ENCODE results near the gene SATB1. TPM values are rescaled to one million over a fixed set of nuclear protein-coding genes. Genes with fewer than 3 reads are reported as not detected.

Gene SATB1
- total RNA-seq, 1 donor from 2014 or later = 831 TPM

DNA sequence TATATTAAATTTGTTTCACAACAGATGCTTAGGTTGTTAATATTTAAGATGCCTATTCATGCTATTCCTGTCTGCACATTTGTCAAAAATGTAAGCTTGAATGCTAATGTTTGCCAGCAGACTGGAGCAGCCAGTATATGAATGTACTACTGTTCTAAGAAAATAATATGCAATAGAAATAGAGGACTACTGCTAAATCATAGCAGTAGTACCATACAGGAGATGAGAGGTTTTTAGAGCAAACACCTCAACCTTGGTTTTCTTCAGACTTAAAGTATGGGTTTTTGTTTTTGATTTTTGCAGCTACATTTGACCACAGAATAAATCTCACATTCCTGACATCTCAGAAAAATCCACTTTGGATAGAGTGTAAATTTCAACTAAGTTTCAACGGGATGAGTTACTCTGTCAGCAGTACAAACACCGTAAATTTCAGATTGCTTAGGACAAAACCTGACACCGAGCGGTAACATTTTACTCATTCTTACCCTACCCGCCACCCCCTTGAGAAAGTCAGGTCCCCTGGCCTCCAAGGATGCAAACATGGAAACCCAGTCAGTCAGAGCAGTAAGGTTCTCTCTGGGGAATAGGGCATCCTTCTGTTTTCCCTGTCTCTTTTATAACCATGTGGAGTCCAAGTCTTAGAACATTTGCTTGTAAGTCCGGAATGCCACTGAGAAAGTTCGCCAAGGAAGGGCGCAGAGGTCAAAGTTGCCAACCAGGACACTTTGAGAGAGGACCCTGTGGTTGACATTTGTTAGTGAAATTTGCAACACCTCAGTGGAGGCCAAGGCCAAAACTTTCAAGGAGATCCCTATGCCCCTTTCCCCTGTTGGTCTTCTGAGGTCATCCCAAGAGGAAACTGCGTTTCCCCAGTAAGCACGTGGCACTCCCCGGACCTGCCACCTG, 17.9 kb upstream of the SATB1 start:
- Mint-ChIP-seq H3K27ac (peak overlapping the region; percentile 97), H3K4me3 (ENCODE audit: low read depth) (peak overlapping the region; percentile 97), H3K4me1 (ENCODE audit: low read depth) (peaks cover 31% of the 10 kb centered on the region), H3K27me3 (ENCODE audit: low read depth) (no peaks in the 10 kb centered on the region), H3K36me3 (ENCODE audit: low read depth) (peaks cover 89% of the 10 kb centered on the region), H3K9me3 (no peaks in the 10 kb centered on the region)
- intact Hi-C loops (cut with micrococcal nuclease) = loop anchor here (2.0 kb wide), 1 partner anchor 20 kb away; no protein-coding TSS in a partner anchor
- DNase-seq (ENCODE audit: low spot score) = no peak

- intact Hi-C loops (cut with micrococcal nuclease) = no loop called here
These were observed 16.4 kb upstream of the SATB1 start for GRCh38 chr3:18441551-18441950.

GRCh38 chr3:18440066-18440722, 15.1 kb upstream of the SATB1 start:
- H3K36me3 Mint-ChIP-seq (ENCODE audit: low read depth) = peaks cover 88% of the 10 kb centered on the region
- intact Hi-C loops (cut with micrococcal nuclease) = no loop called here
- peaks cover 20% of the 10 kb centered on the region for H3K4me1 Mint-ChIP-seq (ENCODE audit: low read depth)
- H3K9me3 Mint-ChIP-seq = no peaks in the 10 kb centered on the region
- peak overlapping the region; percentile 87 for H3K4me3 Mint-ChIP-seq (ENCODE audit: low read depth)
- peak overlapping the region; percentile 88 for H3K27ac Mint-ChIP-seq
- DNase-seq (ENCODE audit: low spot score) = no peak
- no peaks in the 10 kb centered on the region for H3K27me3 Mint-ChIP-seq (ENCODE audit: low read depth)

More at GRCh38 chr3:18441551-18441950, 16.4 kb upstream of the SATB1 start:
- peak overlapping the region; percentile 87 for H3K4me3 Mint-ChIP-seq (ENCODE audit: low read depth)
- no peaks in the 10 kb centered on the region for H3K27me3 Mint-ChIP-seq (ENCODE audit: low read depth)
- H3K4me1 Mint-ChIP-seq (ENCODE audit: low read depth) = peaks cover 21% of the 10 kb centered on the region
- H3K9me3 Mint-ChIP-seq = no peaks in the 10 kb centered on the region
- DNase-seq (ENCODE audit: low spot score) = no peak
- peak overlapping the region; percentile 88 for H3K27ac Mint-ChIP-seq
- H3K36me3 Mint-ChIP-seq (ENCODE audit: low read depth) = peaks cover 87% of the 10 kb centered on the region

DNA sequence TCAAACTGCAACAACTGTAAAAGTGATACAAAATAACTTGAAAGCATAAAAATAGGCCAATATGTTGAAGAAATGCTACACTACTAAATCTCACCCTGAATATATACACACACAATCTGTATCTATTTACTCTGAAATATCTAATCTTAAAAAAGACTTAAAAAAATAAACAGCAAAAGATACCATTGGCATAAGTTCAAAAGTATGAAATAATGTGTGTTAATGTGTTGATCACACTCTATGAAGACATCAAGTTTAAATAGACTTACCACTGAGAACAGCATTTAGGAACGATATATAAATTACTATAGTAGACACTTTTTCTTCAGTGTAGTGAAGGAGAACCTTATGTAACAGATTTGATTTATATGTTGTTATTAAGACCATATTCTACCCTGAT, 14.1 kb upstream of the SATB1 start:
- DNase-seq (ENCODE audit: low spot score) = no peak
- peaks cover 95% of the 10 kb centered on the region for H3K36me3 Mint-ChIP-seq (ENCODE audit: low read depth)
- no peaks in the 10 kb centered on the region for H3K27me3 Mint-ChIP-seq (ENCODE audit: low read depth)
- H3K4me1 Mint-ChIP-seq (ENCODE audit: low read depth) = peaks cover 22% of the 10 kb centered on the region
- H3K27ac Mint-ChIP-seq = peak overlapping the region; percentile 88
- H3K4me3 Mint-ChIP-seq (ENCODE audit: low read depth) = peak overlapping the region; percentile 87
- intact Hi-C loops (cut with micrococcal nuclease) = no loop called here
- no peaks in the 10 kb centered on the region for H3K9me3 Mint-ChIP-seq

DNA sequence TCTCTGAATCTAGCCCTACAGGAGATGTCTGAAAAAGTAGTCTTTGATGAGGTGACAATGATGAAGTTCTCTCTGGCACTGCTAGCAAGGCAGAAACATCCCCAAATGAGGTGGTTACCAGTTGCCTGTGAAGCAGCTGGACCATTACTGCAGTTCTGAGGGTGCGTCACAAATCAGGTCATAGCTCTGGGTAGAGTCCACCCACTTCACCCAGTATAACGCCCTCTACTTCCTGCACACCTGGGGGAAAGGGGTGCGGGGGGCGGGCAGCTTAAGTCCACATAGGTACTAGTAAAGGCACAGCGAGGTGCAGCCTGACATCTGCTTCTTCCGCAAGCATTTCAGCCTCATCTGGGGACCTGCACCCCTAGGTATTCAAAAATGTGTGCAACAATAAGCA, 13.4 kb upstream of the SATB1 start:
- intact Hi-C loops (cut with micrococcal nuclease) = no loop called here
- DNase-seq (ENCODE audit: low spot score) = peak; percentile 58
- Mint-ChIP-seq H3K36me3 (ENCODE audit: low read depth) (peaks cover 95% of the 10 kb centered on the region), H3K9me3 (no peaks in the 10 kb centered on the region), H3K27me3 (ENCODE audit: low read depth) (no peaks in the 10 kb centered on the region), H3K4me1 (ENCODE audit: low read depth) (peaks cover 22% of the 10 kb centered on the region), H3K4me3 (ENCODE audit: low read depth) (peak overlapping the region; percentile 87), H3K27ac (peak overlapping the region; percentile 88)

DNA sequence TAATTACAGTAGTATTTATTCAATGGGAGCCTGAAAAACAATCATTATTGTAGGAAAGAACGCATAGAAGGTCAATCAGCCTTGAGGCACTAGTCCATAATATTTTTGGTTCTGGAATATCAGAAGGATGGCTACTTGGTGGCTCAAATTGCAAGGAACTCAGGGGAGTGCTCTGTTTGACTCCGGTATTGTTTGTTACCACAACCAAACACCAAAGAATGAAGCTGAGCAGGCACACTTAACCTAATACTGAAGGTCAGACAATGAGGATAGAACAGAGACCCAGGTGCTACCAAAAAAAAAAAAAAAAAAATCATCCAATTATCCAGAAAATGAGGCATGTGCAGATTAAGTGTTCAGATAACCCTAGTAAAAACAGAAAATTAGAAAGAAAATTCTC, 11.1 kb upstream of the SATB1 start:
- Mint-ChIP-seq H3K9me3 (no peaks in the 10 kb centered on the region), H3K36me3 (ENCODE audit: low read depth) (peaks cover 96% of the 10 kb centered on the region), H3K27me3 (ENCODE audit: low read depth) (no peaks in the 10 kb centered on the region), H3K4me1 (ENCODE audit: low read depth) (peaks cover 38% of the 10 kb centered on the region), H3K4me3 (ENCODE audit: low read depth) (peak overlapping the region; percentile 87), H3K27ac (peak overlapping the region; percentile 93)
- no peak for DNase-seq (ENCODE audit: low spot score)
- intact Hi-C loops (cut with micrococcal nuclease) = loop anchor here (1.0 kb wide), 1 partner anchor 8 kb away; no protein-coding TSS in a partner anchor

DNA sequence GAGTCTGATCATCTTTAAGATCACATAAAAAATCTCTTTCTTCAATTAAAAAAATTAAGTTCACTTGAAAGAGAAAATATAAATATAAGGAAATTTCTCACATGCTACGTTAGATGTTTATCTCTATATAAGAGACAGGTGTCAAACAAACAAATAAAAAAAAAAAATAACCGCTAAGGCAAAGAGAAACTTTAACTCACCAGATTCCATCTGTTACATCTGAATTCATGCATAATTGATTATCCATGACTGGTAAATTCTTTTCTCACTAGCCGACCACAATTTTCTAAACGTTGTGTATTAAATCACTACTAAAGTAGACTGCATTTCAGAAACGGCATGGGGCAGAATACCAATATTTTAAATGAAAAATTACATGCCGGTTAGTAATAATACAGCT, 9.6 kb upstream of the SATB1 start:
- no peak for DNase-seq (ENCODE audit: low spot score)
- H3K36me3 Mint-ChIP-seq (ENCODE audit: low read depth) = peaks cover 95% of the 10 kb centered on the region
- H3K27me3 Mint-ChIP-seq (ENCODE audit: low read depth) = no peaks in the 10 kb centered on the region
- H3K9me3 Mint-ChIP-seq = no peaks in the 10 kb centered on the region
- H3K4me1 Mint-ChIP-seq (ENCODE audit: low read depth) = peaks cover 44% of the 10 kb centered on the region
- peak overlapping the region; percentile 87 for H3K4me3 Mint-ChIP-seq (ENCODE audit: low read depth)
- peak overlapping the region; percentile 93 for H3K27ac Mint-ChIP-seq
- intact Hi-C loops (cut with micrococcal nuclease) = no loop called here

GRCh38 chr3:18432752-18433151, 7.6 kb upstream of the SATB1 start:
- peaks cover 95% of the 10 kb centered on the region for H3K36me3 Mint-ChIP-seq (ENCODE audit: low read depth)
- DNase-seq (ENCODE audit: low spot score) = no peak
- H3K9me3 Mint-ChIP-seq = no peaks in the 10 kb centered on the region
- H3K27me3 Mint-ChIP-seq (ENCODE audit: low read depth) = no peaks in the 10 kb centered on the region
- intact Hi-C loops (cut with micrococcal nuclease) = no loop called here
- H3K4me1 Mint-ChIP-seq (ENCODE audit: low read depth) = peaks cover 49% of the 10 kb centered on the region
- H3K27ac Mint-ChIP-seq = peak overlapping the region; percentile 95
- H3K4me3 Mint-ChIP-seq (ENCODE audit: low read depth) = peak overlapping the region; percentile 79

DNA sequence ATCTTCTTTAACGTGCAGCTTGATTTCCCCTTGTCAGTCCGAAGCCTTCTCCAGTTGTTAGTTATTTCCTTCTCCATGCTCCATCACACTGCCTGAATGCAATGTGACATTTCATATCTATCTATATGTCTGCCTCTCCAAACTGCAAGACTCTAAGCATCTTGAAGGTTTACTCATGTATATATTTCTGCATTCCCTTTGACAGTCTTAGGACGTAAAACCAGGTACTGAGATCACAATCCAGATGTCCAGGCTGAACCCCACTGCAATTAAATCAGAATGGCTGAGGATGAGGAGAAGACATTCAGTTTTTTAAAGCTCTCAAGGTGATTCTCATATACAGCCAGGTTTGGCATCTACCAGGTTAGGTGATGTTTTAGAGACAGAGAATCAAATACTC, 6.1 kb upstream of the SATB1 start:
- Mint-ChIP-seq H3K4me3 (ENCODE audit: low read depth) (peak overlapping the region; percentile 79), H3K9me3 (no peaks in the 10 kb centered on the region), H3K4me1 (ENCODE audit: low read depth) (peaks cover 60% of the 10 kb centered on the region), H3K27me3 (ENCODE audit: low read depth) (no peaks in the 10 kb centered on the region), H3K27ac (peak overlapping the region; percentile 95), H3K36me3 (ENCODE audit: low read depth) (peaks cover 96% of the 10 kb centered on the region)
- no peak for DNase-seq (ENCODE audit: low spot score)
- intact Hi-C loops (cut with micrococcal nuclease) = no loop called here

DNA sequence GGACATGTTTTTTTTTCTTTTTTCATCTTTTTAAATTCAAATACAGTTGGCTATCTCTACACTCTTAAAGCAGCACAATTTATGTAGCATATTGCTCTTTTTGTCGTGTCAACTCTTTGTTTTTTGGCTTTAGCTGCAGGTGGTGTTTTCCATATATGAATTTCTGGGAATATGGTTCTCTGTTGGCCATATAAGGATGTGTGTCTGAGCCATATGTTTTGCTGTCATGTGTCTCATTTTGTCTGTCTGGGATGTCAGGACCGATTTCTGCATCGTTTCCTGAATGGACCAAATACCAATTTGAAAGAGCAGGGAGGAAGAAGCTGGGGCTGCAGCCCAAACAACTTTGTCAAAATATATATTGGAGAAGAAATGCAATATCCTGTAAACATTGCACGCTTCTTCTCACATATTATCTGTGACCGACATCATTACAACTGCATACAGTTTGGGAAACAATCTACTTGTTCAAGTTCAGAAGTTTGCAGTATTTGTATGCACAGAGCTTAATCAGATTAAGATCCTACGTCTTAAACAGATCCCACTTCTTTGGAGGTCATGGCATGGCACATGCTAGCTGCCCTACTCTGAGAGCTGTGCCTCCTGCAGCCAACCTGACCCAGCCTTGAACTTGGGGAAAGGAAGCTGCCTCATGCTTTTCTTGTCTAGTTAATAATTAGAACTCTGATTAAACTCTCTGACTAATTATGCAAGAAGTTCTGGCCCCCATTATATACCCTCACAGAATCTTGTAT, 4.0 kb upstream of the SATB1 start:
- Mint-ChIP-seq H3K27ac (peak overlapping the region; percentile 82), H3K4me3 (ENCODE audit: low read depth) (peak overlapping the region; percentile 84), H3K36me3 (ENCODE audit: low read depth) (peaks cover 94% of the 10 kb centered on the region), H3K9me3 (no peaks in the 10 kb centered on the region), H3K27me3 (ENCODE audit: low read depth) (no peaks in the 10 kb centered on the region), H3K4me1 (ENCODE audit: low read depth) (peaks cover 64% of the 10 kb centered on the region)
- intact Hi-C loops (cut with micrococcal nuclease) = loop anchor here (5.0 to 10.0 kb wide), 2 partner anchors 313 to 1914 kb away; partner anchors contain the start of gene RFTN1
- DNase-seq (ENCODE audit: low spot score) = no peak

DNA sequence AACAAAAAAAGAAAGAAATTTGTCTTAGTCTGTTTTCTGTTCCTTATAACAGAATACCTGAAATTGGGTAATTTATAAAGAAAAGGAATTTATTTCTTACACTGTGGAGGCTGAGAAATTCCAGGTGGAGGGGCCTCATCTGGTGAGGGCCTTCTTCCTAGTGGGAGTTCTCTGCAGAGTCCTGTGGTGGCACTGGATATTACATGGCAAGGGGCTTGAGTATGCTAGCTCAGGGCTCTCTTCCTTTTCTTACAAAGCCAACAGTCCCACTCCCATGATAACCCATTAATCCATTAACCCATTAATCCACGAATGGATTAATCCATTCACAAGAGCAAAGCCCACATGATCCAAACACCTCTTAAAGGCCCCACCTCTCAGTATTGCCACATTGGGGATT, 2.9 kb upstream of the SATB1 start:
- no peak for DNase-seq (ENCODE audit: low spot score)
- intact Hi-C loops (cut with micrococcal nuclease) = loop anchor here (5.0 to 10.0 kb wide), 2 partner anchors 314 to 1913 kb away; partner anchors contain the start of gene RFTN1
- H3K27ac Mint-ChIP-seq = peak overlapping the region; percentile 82
- H3K27me3 Mint-ChIP-seq (ENCODE audit: low read depth) = no peaks in the 10 kb centered on the region
- no peaks in the 10 kb centered on the region for H3K9me3 Mint-ChIP-seq
- peak overlapping the region; percentile 84 for H3K4me3 Mint-ChIP-seq (ENCODE audit: low read depth)
- peaks cover 96% of the 10 kb centered on the region for H3K36me3 Mint-ChIP-seq (ENCODE audit: low read depth)
- H3K4me1 Mint-ChIP-seq (ENCODE audit: low read depth) = peaks cover 72% of the 10 kb centered on the region

GRCh38 chr3:18426597-18427193, 1.6 kb upstream of the SATB1 start:
- DNase-seq (ENCODE audit: low spot score) = no peak
- intact Hi-C loops (cut with micrococcal nuclease) = loop anchor here (5.0 to 10.0 kb wide), 2 partner anchors 316 to 1912 kb away; partner anchors contain the start of gene RFTN1
- peaks cover 96% of the 10 kb centered on the region for H3K36me3 Mint-ChIP-seq (ENCODE audit: low read depth)

More at GRCh38 chr3:18426597-18427193, 1.6 kb upstream of the SATB1 start:
- H3K4me3 Mint-ChIP-seq (ENCODE audit: low read depth) = peak overlapping the region; percentile 84
- H3K27ac Mint-ChIP-seq = peak overlapping the region; percentile 93
- H3K27me3 Mint-ChIP-seq (ENCODE audit: low read depth) = no peaks in the 10 kb centered on the region
- H3K9me3 Mint-ChIP-seq = no peaks in the 10 kb centered on the region
- H3K4me1 Mint-ChIP-seq (ENCODE audit: low read depth) = peaks cover 65% of the 10 kb centered on the region
